Ecto neural progenitor cell (in vitro differentiated cells): ENCODE measurements around the gene NFIA.

Experiments
- DNase-seq: peaks from one replicate; pipeline ENCODE4 v3.0.0-alpha.2; 2018; ENCODE audit warnings: low spot score

Gene NFIA

DNA sequence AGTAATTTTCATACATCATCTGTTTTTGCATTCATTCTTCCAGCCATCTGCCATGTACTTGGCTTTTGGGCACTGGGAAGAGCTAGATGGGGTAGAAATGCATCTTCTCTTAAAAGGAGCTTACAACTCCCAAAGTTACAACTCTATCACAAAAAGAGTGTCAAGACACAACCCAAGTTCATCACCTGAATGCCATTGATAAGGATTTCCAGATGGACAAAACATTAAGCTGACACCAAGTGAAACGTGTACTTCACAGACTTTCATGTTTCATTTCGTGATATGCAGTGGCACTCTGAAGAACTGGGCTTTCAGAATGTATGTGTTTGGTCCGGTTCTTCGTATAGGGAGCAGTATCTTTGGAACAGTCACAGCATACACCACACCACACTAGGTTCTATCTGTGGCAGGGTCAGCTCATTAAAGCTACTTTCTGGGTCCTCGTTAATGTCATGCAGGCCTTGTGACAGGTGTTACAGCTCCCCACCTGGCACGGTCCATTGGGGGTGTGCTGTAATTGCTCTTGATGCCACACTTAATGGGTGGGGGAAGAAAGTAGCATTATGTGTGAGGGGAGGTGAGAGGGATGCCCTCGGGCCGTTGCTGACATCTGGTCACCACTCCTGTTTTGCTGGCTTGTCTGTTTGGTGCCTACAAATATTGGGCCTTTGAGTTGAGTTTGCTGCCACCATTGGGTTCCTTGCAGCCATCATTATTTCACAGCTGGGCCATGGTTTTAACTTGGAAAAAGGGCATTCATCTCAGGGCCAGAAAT lies 164.9 kb downstream of the NFIA start:
- no peak for DNase-seq

DNA sequence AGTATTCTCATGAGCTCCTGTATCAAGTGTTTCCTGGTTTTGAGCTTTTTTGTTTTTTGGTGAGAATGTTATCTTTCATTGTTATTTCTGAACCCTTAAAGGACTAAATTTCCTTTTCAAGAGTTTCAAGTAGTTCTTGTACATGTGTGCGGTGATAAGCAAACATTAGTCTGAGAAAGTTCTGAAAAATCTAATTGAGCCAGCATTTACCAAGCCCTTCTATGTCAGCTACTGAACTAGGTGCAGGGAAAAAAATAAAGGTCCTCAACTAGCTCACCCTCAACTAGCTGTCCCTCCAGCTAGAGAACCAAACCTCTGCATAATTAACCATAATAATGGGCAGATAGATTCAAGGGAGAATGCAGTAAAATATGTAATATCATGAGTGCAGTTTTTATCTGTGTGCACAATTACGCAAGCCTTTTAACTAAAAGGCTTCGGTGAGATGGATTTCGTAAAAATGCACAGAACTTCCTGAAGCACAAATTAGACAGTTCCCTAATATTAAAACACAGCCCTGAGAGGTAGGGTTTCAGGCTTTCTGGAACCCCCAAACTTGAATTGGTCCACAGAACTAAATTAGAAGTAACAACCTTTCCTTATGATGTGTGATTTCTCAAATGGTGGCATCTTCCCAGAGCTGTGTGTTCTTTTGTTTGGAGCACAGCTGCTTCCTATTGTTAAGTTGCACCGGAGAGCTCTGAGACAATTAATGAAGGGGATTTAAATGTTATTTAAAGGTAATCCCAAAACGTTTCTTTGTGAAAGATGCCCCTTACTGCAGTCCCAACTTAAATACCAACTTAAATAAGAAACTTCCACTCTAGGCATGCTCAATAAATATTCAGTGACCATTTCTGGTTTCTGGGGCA lies 165.8 kb downstream of the NFIA start:
- no peak for DNase-seq

DNA sequence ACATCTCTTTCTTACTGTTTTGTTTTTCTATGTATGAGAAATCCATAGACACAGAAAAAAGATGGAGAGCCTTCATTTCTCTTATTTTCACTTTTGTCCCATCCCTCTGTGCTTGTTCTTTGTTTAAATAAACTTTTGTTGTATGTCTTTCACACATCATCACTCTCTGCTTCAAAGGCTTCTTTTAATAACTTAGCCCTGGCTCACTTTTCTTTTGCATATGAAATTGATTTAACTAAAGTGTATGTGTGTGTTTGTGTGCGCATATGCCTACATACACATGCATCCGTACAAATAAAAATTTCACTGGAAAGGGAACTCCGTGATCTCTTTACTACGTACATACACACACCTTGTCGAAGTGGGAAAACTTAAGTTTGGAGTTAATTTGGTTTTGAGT lies 168.6 kb downstream of the NFIA start:
- DNase-seq, result no peak

DNA sequence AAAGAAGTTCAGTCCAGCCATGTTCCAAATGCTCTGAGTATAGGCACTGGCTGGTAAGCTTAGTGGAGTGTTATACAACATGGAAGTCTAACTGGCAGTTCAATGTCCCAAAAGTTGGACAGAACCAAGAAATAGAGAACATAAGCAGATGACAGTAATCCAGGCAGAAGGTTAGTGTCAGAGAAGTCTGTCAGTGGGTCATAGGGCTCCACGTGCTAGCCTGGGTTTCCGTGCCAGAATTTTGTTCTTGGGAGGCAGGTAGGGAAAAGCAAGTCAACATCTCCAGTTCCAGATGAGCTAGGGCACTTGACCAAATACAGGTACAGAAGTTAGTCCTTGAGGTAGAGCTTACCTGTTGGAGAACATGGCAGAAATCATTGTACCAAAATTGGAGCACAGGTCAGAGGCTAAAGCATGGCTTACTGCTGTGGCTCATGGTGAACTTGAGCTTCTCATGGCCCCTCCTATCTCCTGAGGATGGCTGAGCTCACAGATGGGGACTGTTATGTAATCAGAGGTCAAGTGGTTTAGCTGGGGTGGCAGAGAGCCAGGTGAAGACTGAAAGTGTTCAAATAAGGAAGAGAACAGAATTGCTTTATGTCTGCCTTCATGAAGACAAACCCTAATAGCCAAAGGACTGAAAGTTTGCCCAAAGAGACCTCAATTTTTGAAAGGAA lies 170.8 kb downstream of the NFIA start:
- no peak for DNase-seq

DNA sequence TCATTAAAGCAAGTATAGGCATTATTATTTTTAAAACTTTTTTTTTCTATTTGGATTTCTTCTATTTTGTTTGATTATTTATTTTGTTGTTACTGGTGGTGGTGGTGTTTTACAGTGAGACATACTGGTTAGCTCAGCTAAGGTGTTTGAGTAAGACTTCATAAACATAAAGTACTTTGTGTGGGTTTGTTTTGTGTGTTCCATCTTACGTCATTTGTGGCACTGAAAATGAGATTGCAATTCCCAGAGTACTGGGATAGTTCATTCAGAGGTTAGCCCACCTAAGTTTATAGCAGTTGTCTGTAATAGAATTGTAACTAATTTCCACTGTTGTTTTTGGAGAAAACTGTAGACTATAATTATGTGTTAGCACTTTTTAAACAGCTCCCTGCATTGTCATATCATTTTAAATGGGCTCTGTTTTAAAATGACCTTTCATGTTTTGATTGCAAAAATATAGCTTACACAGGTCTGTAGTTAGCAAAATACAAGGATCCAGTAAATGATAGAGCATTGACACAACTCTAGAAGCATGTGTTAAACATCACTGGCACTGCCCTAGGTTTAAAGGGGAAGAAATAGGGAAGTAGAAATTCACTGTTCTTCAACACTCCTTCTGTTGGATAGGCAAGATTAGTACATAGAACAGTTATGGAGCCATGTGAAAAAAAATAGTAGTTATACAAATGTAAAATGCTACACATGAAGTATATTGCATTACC lies 171.7 kb downstream of the NFIA start:
- no peak for DNase-seq

DNA sequence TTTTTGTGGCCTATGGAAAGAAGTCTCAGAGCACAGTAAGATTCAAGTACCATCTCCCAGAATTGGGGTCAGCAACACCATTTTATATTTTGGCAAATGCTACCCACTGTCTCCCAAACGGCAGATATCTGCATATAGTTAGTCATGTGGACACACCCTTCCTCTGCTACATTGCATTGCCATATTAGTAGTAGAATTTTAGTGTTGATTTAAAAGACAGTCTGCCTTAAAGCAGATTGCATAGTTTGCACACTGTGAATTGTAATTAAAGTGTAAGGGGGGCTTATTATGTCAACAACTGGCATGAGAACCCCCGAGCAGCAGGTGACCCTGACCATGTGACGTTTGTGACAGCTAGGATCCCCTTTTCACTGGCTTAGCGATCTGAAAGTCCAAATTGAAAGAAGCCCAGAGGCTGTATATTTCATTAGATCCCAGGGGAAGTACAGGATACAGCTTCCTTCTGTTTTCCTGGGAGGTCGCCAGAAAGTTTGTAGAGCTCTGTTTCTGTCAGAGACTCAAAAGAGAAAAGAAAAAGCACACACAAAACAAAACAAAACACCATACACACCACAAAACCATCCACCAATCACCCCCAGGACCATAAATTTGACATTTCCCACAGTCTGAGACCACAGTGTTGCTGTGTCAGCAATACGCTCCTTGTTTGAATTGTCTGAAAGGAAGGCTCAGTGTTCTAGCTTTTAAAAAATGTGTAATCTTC lies 172.4 kb downstream of the NFIA start:
- no peak for DNase-seq

DNA sequence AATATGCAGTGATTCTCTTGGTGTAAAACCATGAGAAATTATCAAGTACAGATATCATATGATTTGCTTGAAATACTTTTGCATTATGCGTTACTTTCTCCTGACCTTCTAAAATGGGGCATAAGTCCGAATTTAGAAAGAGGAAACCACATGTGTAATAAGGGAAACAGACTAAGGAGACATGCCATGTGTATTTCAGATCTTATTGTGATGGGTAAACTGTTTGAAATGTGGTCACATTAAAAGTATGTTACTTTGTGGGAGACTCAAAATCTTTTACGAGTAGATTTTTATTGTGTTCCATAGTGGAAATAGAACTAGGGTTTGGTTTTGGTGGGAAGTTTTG lies 173.0 kb downstream of the NFIA start:
- DNase-seq, result no peak

DNA sequence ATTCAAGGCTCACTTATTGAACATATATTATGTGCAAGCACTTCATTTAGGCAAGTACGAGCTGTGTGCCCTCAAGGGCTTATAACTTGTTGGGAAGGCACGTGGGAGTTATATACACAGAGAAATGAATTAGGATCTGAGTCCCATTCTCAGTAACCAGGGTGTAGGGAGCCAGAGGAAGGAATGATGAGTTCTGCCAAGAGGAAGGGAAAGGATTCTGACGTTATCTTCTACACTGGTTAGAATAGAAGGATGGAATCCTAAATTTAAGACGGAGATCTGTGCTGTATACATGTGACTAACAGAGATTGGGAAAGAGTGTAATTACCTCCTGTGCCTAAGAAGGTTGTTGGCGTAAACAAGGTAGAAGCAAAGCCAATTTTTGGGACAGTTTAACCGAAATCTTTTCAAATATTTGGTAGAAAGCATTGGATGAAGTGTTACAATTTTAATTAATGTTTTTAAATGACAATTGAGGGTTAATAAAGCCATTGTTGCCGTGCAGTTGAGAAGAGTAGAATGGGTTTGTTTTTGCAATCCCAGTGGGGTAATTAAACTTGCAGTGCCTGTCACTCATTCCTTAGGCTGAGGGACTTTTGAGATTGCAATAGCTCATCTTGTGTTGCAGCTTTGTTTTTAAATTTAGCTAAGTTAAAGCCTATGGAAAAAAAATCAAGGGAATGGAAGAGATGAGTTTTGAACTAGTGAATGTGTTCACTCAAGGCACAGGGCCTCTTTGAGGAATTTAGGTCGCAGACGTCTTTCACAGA lies 177.2 kb downstream of the NFIA start:
- no peak for DNase-seq

DNA sequence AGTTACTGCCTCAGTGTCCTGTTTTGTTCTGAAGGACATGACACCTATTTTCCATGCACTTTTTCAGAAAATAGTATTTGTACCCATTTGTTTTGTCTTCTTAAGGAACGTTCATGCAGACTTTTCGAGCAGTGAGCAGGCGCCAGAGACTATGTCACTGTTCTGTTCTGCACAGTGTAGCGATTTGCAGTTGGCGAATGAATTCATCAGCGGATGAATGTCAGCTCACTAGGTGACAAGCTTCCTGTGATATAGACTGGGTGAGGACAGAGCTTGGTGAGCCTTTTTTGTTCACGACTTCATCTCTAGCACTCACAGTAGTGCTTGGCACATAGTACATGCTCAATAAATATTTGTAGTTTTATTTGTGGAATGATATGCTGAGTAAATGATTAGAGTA lies 177.8 kb downstream of the NFIA start:
- no peak for DNase-seq

DNA sequence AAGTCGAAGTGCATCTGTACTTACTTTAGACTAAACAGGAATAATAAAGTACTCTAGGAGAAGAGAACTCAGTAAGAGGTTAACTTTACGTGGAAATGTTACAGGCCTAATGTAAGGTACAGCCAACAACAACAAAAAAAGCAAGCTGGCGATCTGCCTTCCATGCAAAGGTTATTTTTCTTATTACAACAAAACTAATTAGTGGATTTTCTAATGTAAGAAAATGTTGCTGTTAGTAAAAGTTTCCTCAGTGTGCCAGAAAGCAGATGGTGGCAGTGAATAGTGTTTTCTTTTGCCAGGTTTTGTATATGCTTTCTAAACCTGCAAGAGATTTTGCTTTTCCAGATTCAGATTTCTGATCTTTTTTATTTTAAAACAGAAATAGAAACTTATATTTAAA lies 179.2 kb downstream of the NFIA start:
- no peak for DNase-seq

DNA sequence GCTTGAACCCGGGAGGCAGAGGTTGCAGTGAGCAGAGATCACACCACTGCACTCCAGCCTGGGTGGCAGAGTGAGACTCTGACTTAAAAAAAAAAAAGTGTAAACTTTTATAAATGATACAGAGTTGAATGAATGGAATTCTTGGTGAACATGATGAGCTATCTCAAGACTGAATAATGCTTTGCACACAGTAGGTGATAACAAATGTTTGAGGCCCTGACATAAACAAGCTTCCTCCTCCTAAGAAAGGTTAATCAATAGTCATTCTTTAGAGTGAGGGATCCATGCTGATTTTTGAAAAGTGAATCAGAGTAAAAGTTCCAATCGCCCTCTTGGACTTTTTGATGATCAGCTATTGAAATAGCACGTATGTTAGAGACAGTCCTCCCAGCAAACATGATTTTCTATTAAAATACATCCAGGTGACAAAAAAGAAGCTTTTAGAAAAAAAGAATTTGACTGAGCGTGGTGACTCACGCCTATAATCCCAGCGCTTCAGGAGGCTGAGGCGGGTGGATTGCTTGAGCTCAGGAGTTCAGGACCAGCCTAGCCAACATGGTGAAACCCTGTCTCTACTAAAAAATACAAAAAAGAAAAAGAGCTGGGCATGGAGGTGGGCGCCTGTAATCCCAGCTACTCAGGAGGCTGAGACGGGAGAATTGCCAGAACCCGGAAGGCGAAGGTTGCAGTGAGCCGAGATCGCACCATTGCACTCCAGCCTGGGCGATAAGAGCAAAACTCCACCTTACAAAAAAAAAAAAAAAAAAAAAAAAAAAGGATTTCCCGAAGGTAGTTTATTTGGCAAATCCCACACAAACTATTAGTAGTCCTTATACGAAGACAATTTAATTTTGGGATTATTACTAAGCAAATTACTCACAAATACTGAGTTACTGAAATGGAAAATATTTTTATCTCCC lies 181.8 kb downstream of the NFIA start:
- DNase-seq, result no peak

DNA sequence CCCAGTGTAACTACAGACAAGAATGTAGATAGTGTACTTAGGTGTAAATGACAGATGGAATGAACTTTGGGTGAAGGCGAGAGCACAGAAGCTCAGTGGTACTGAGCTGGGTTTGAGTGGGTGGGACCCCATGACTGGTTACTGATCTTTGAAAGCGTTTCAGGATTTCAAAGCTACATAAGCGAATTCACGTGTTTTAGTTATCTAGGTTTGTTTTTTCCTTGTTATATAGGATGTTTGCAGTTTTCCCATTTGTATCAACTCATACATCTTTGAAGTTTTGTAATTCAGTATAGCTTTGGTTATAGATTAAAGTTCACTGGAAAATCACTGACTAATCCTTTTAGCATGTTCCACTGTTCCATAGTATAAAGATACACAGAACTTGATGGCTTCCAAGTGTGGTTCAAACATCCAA lies 182.5 kb downstream of the NFIA start:
- DNase-seq, result no peak

DNA sequence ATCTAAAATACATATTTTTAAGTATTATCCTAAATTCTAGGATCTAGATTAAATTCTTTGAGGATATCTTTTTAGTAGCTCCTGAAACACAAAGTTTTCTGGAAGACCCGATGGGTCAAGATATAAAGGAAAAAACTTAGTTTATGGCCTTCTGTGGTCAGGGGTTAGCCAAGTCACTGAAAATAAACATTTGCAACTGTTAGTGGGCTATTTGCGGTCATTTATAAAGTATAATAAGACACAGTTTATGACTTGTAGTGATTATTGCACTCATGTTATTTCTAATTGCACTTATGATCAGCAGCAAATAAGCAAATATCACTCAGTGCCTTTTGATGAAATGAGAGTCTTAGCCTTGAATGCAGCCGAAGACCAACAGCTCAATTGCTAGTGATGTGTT lies 183.3 kb downstream of the NFIA start:
- no peak for DNase-seq

DNA sequence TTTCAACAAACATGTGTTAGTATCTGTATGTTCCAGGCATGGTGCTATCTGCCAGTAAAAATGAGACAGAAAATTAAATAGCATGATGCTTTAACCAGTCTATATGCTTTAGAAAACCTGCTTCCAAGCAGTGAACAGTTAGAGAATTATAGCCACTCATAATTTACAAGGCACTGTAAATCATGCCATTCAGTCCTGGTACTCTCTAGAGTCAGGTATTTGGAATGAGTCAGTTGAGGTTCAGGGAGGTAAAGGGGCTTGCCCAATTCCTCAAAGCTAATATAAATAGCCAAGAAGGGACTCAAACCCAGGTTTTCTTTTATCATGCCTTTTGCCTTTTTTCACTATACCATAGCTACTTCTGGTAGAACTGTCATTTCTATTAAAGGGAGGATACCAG lies 184.4 kb downstream of the NFIA start:
- no peak for DNase-seq

DNA sequence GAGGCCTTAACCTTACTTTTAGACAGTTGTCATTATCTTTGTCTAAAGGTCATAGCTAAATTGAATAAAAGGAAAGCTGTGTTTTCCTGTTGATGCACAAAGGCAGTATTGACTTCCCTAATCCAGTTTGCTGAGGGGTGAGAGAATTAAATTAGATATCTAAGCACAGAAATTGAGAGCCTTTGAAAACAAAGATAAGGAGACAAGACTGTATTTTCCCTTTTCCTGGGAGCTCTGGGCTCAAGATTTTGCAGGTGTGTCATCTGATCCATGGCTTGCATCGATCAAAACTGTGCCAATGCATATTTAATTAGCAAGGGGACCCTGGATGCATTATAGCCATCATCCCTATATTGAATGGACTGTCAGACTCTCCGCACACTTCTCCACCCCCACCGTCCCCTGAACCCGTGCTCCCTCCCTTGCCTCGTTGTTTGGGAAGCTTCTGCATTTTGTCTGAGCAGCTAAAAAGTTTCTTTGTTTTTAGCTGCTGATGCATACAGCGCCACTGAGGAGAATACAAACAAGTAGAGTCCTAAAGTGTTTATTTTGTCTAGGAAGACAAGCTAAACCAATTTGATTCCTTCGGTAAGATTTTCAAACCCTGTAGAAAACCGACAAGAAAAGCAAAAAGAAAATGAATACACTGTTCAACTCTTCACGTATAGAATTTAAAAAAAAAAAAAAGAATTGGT lies 186.3 kb downstream of the NFIA start:
- no peak for DNase-seq

DNA sequence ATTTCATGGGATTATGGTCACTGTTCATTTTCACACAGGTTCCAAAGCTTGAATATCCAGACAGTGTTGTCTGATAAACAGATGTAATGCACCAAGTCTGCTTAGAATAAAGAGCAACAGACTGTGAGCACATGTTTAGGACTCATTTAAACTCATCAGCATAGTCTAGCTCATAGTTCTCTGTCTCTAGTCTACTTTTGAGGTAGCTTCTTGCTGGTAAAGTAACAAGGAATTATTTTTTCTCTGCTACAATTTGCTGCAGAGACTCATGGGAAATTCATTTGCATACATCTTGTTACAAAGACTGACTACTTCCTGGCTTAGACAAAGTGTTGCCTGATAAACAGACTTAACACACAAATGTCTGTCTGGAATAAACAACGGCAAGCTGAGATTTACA lies 187.2 kb downstream of the NFIA start:
- DNase-seq, result no peak

DNA sequence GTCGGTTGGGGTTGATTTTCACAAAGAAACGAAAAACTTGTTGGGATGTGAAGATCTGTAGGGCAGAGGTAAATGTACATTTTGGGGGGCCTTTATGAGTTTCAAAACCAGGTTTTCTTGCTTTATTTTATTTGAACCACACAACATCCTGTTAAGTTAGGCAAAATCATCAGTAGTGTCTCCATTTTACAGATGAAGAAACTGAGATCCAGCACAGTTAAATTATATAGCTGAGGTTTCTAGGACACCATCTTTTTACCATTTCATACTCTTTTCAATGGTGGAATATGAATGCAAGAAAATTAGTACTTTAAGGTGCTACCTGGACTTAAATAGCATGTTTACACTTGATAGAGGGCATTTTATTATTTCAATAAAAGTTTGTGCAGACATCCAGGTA lies 187.7 kb downstream of the NFIA start:
- DNase-seq, result no peak

DNA sequence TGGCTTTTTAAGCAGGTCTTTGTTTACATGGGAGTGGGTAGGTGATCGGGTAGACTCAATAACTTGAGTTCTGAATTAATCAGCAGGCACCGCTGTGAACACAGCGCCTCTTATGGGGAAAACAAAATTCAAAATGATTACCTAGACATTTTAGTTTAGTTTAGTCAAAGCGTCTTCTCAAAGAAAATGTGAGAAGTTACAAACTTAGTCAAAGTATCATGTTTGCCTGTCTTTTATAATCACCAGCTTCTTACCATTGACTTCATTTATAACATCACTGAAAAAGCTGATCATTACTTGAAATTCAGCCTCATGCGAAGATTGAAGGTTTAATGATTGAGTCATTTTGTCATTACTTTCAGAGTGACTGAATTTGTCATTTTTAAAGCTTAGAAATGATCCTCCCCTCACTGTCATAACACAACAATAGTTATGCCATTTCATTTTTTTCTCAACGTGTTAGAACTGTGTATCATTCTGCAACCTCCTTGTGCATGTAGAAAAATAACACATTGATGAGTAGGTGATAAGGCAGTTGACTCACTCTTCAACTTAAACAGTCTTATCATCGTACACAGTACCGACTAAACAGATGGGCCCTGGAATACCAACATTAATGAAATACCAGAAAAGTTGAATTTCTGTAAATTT lies 188.5 kb downstream of the NFIA start:
- no peak for DNase-seq

DNA sequence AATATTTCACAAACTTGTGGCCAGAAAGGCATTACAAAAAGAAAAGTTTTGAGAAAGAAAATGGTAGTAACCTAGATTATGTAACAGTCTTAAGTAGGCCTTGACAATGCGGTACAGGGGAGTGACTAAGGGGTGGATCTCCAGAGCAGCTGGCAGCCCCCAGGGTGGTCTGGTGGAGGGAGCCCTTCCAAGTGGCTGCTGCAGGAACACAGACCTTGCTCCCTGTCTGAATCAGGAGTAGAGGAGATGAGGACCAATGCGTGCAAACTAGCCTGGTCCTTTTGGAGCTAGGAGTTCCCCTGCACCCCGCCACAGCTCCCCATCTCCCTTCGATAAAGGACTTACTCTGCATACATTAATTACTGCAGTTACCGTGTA lies 189.0 kb downstream of the NFIA start:
- DNase-seq, result no peak
